ENCODE data around the gene PCDHB15. TPM values are rescaled to one million over a fixed set of nuclear protein-coding genes. Genes with fewer than 3 reads are reported as not detected.

PCDHB15 gene
- total RNA-seq, 1 experiment from 2014 or later: 7.0 TPM

DNA sequence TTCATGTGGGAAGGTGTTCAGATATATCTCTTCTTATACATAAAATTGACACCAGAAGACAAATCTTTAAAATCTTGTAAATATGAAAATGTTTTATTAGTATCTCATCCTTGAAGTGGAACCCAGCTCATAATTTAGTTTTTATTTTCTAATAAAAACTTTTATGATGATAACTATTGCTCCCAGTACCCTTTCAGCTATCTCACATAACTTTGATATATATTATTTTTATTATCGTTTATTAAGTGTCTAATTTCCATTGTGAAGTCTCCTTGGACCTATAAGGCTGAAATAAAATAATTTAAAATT lies 16.0 kb downstream of the PCDHB15 start:
- H2BK12ac ChIP-seq (ENCODE audit: insufficient read length, low read depth, low read length): no peak overlapping the region
- H3K23me2 ChIP-seq (ENCODE audit: insufficient read length, low read depth, low read length, poor library complexity, severe bottlenecking): no peaks in the 10 kb centered on the region
- no peaks in the 10 kb centered on the region for H3K79me1 ChIP-seq (ENCODE audit: insufficient read depth, low read depth, low read length, poor library complexity, severe bottlenecking)
- H3K56ac ChIP-seq (ENCODE audit: insufficient read length, low read depth, low read length): no peak overlapping the region
- no peak overlapping the region for H3K4ac ChIP-seq (ENCODE audit: low read depth, low read length)
- no peak overlapping the region for H3T11ph ChIP-seq (ENCODE audit: low read length)
- H3K27ac Mint-ChIP-seq: no peak overlapping the region
- no peaks in the 10 kb centered on the region for H3K27me3 ChIP-seq (ENCODE audit: insufficient read depth, low read length)
- TF ChIP-seq, protein P1, sequence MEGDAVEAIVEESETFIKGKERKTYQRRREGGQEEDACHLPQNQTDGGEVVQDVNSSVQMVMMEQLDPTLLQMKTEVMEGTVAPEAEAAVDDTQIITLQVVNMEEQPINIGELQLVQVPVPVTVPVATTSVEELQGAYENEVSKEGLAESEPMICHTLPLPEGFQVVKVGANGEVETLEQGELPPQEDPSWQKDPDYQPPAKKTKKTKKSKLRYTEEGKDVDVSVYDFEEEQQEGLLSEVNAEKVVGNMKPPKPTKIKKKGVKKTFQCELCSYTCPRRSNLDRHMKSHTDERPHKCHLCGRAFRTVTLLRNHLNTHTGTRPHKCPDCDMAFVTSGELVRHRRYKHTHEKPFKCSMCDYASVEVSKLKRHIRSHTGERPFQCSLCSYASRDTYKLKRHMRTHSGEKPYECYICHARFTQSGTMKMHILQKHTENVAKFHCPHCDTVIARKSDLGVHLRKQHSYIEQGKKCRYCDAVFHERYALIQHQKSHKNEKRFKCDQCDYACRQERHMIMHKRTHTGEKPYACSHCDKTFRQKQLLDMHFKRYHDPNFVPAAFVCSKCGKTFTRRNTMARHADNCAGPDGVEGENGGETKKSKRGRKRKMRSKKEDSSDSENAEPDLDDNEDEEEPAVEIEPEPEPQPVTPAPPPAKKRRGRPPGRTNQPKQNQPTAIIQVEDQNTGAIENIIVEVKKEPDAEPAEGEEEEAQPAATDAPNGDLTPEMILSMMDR (conservative IDR thresholded peaks at IDR 0.05): no peak
- H2BK20ac ChIP-seq (ENCODE audit: low read depth, low read length, poor library complexity, severe bottlenecking): no peak overlapping the region
- H3K27me3 Mint-ChIP-seq (ENCODE audit: low read depth): peaks cover 1% of the 10 kb centered on the region; the same call in 1 of the 2 replicates
- H3K18ac ChIP-seq (ENCODE audit: insufficient read length, low read depth, low read length): no peak overlapping the region
- WGBS (ENCODE audit: extremely low coverage, insufficient read length, low lambda C conversion rate): no CpG with 5 or more reads among the region's 1 CpG
- no peak for DNase-seq
- no peak overlapping the region for H3K23ac ChIP-seq (ENCODE audit: insufficient read length, low read depth, low read length)
- no peak overlapping the region for H2BK120ac ChIP-seq (ENCODE audit: low read depth, low read length, poor library complexity, severe bottlenecking)
- H2BK15ac ChIP-seq (ENCODE audit: low read depth, low read length): no peak overlapping the region
- no peak overlapping the region for H3K9ac ChIP-seq (ENCODE audit: extremely low read depth, insufficient read length, low read length)
- no peak overlapping the region for H3K4me3 Mint-ChIP-seq
- H3K9me3 ChIP-seq (ENCODE audit: control insufficient read depth, low read depth, low read length): peaks cover 67% of the 10 kb centered on the region
- no peaks in the 10 kb centered on the region for H3K4me1 ChIP-seq (ENCODE audit: insufficient read depth, low read length)
- H3K9me3 Mint-ChIP-seq: peaks cover 88 to 98% of the 10 kb centered on the region in 2 experiments
- H4K8ac ChIP-seq (replicated peaks; ENCODE audit: insufficient read length, low read depth, low read length): no peak overlapping the region
- no peaks in the 10 kb centered on the region for H4K20me1 ChIP-seq (ENCODE audit: control insufficient read depth, insufficient read depth, insufficient read length)
- no peak overlapping the region for H2AFZ ChIP-seq (ENCODE audit: low read length)
- peaks cover 15 to 66% (median 47%) of the 10 kb centered on the region in 3 experiments for H3K36me3 Mint-ChIP-seq (ENCODE audit: insufficient read depth in 1 of 3, low read depth in 3 of 3)
- H3K14ac ChIP-seq (ENCODE audit: insufficient read depth, low read length): no peak overlapping the region
- no peak overlapping the region for H4K91ac ChIP-seq (ENCODE audit: insufficient read length, low read depth, low read length)
- H2AK5ac ChIP-seq (ENCODE audit: insufficient read length, low read length): no peak overlapping the region
- no peak overlapping the region for H2BK5ac ChIP-seq (ENCODE audit: insufficient read length, low read length)
- H4K5ac ChIP-seq (ENCODE audit: insufficient read length, low read depth, low read length): no peak overlapping the region
- no peaks in the 10 kb centered on the region for H3K79me2 ChIP-seq (ENCODE audit: insufficient read depth, low read length)
- H3K27ac ChIP-seq (ENCODE audit: insufficient read length, low read depth, low read length): no peak overlapping the region
- H3K4me2 ChIP-seq (ENCODE audit: insufficient read depth, insufficient read length, low read length): no peak overlapping the region
- no peaks in the 10 kb centered on the region for H3K4me1 Mint-ChIP-seq

All from H9 (cell line).